Heart left ventricle (tissue), 13 donors: ENCODE data around the gene ANGPTL2.

ENCODE experiments used
- CTCF ChIP-seq, 12 donors: fragments of 200-600 bp; sonication (generic) in 4 of 12; IDR thresholded peaks; one replicate each; pipeline versions ENCODE4 v1.5.0 to v1.8.0; 2018 to 2022; ENCODE audit warnings: antibody characterized with exemption in 12 of 12, mild to moderate bottlenecking in 5 of 12
- POLR2A ChIP-seq, 2 donors: fragments of 450-650 bp; IDR thresholded peaks; one replicate each; pipeline ENCODE4 v1.6.1; 2017; ENCODE audit warnings: antibody characterized with exemption in 2 of 2, mild to moderate bottlenecking in 2 of 2, moderate library complexity in 2 of 2
- donor health status: ischemic (EF 13 %, LVEDD 7.1; RV severe dilation, severe dysfunction).
- donor health status: DM: no; HTN: yes; CAD: no.
- donor health status: DM: no; HTN: no; CAD: no.
- donor health status: ischemic (EF 25% LVEDD 6.9; RV normal size, moderate dysfunction).
- donor health status: ischemic (EF 25% LVEDD 5.7; RV mildly dilated, moderate dysfunction).
- donor health status: ischemic (EF 35%, LVEDD 5.7; RV mildly dilated, moderate dysfunction).
- donor health status: nonischemic (EF 11% LVEDD 7.7; RV severe dilation, severe dysfunction).
- donor health status: DM: yes; HTN: yes; CAD: no.
- donor health status: PGD.
- donor health status: ischemic (EF 29% LVEDD 5.4; RV normal size, mild dysfunction).
- donor health status: nonischemic (EF 23%, LVEDD 6.1; RV moderate dilation, normal function).

- no peak for TF ChIP-seq CTCF (IDR thresholded peaks at IDR 0.05)
- TF ChIP-seq POLR2A (IDR thresholded peaks at IDR 0.05), result no peak
These were observed 38.1 kb downstream of the ANGPTL2 start for GRCh38 chr9:127084076-127085039.
